Measurements from ENCODE around the gene KIF5C.
A peak's percentile ranks its signal among the peaks of the same experiment; 100 is the strongest.
"Not testable (repeated sequence)": the region's sequence is repeated elsewhere in the genome, so short reads cannot be mapped to it uniquely, and the experiment has no call there.

KIF5C gene

DNA sequence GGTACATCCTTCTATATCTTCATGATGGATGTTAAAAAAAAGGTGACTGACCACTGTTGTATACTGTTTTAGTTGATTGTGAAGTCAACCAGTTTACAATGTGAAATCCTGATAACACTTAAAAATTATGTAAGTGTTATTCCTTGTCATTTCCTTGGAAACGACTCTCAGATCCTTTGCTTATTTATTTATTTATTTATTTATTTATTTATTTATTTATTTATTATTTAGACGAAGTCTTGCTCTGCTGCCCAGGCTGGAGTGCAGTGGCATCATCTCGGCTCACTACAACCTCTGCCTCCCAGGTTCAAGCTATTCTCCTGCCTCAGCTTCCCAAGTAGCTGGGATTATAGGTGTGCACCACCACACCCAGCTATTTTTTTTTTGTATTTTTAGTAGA is 105.5 kb downstream of the KIF5C start:
- TF ChIP-seq ZNF266 (tag by site-specific recombination; IDR thresholded peaks at IDR 0.05; ENCODE audit: low read depth) (0 out of 2 replicates have a peak, but pooled peaks have one; percentile 24), ZNF654 (tag by site-specific recombination; IDR thresholded peaks at IDR 0.05; ENCODE audit: low read depth) (peak; percentile 25; the same call in 1 of the 2 replicates), ZBTB8A (tag by site-specific recombination; IDR thresholded peaks at IDR 0.05) (peak; percentile 52; the same call in 1 of the 2 replicates), ZXDB (tag by site-specific recombination; IDR thresholded peaks at IDR 0.05) (peak; percentile 33; the same call in 1 of the 2 replicates), ZNF510 (tag by site-specific recombination; IDR thresholded peaks at IDR 0.05; ENCODE audit: insufficient replicate concordance) (peak; percentile 55), ZNF433 (tag by site-specific recombination; IDR thresholded peaks at IDR 0.05; ENCODE audit: low read depth) (peak; percentile 56; the same call in 1 of the 2 replicates), ZNF202 (tag by site-specific recombination; IDR thresholded peaks at IDR 0.05; ENCODE audit: borderline replicate concordance) (peak; percentile 73; the same call in 1 of the 2 replicates), ZNF555 (tag by site-specific recombination; conservative IDR thresholded peaks at IDR 0.05) (peak; percentile 70), ZNF623 (tag by site-specific recombination; IDR thresholded peaks at IDR 0.05) (peak; percentile 52), ZNF140 (tag by site-specific recombination; IDR thresholded peaks at IDR 0.05) (peak; percentile 59; the same call in 1 of the 2 replicates), ZNF394 (tag by site-specific recombination; IDR thresholded peaks at IDR 0.05; ENCODE audit: borderline replicate concordance) (peak; percentile 78; the same call in 1 of the 2 replicates), ZNF560 (tag by site-specific recombination; IDR thresholded peaks at IDR 0.05; ENCODE audit: borderline replicate concordance) (peak; percentile 75; the same call in 1 of the 2 replicates), ZNF341 (tag by site-specific recombination; IDR thresholded peaks at IDR 0.05; ENCODE audit: low read depth) (0 out of 2 replicates have a peak, but pooled peaks have one; percentile 14), ZNF426 (tag by site-specific recombination; IDR thresholded peaks at IDR 0.05) (peak; percentile 76), ZNF19 (tag by site-specific recombination; IDR thresholded peaks at IDR 0.05; ENCODE audit: low read depth) (0 out of 2 replicates have a peak, but pooled peaks have one; percentile 16)
- TF ChIP-seq, protein P1, sequence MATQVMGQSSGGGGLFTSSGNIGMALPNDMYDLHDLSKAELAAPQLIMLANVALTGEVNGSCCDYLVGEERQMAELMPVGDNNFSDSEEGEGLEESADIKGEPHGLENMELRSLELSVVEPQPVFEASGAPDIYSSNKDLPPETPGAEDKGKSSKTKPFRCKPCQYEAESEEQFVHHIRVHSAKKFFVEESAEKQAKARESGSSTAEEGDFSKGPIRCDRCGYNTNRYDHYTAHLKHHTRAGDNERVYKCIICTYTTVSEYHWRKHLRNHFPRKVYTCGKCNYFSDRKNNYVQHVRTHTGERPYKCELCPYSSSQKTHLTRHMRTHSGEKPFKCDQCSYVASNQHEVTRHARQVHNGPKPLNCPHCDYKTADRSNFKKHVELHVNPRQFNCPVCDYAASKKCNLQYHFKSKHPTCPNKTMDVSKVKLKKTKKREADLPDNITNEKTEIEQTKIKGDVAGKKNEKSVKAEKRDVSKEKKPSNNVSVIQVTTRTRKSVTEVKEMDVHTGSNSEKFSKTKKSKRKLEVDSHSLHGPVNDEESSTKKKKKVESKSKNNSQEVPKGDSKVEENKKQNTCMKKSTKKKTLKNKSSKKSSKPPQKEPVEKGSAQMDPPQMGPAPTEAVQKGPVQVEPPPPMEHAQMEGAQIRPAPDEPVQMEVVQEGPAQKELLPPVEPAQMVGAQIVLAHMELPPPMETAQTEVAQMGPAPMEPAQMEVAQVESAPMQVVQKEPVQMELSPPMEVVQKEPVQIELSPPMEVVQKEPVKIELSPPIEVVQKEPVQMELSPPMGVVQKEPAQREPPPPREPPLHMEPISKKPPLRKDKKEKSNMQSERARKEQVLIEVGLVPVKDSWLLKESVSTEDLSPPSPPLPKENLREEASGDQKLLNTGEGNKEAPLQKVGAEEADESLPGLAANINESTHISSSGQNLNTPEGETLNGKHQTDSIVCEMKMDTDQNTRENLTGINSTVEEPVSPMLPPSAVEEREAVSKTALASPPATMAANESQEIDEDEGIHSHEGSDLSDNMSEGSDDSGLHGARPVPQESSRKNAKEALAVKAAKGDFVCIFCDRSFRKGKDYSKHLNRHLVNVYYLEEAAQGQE (tag by site-specific recombination; IDR thresholded peaks at IDR 0.05) = peak; percentile 52; the same call in 1 of the 2 replicates
- TF ChIP-seq, protein P2, sequence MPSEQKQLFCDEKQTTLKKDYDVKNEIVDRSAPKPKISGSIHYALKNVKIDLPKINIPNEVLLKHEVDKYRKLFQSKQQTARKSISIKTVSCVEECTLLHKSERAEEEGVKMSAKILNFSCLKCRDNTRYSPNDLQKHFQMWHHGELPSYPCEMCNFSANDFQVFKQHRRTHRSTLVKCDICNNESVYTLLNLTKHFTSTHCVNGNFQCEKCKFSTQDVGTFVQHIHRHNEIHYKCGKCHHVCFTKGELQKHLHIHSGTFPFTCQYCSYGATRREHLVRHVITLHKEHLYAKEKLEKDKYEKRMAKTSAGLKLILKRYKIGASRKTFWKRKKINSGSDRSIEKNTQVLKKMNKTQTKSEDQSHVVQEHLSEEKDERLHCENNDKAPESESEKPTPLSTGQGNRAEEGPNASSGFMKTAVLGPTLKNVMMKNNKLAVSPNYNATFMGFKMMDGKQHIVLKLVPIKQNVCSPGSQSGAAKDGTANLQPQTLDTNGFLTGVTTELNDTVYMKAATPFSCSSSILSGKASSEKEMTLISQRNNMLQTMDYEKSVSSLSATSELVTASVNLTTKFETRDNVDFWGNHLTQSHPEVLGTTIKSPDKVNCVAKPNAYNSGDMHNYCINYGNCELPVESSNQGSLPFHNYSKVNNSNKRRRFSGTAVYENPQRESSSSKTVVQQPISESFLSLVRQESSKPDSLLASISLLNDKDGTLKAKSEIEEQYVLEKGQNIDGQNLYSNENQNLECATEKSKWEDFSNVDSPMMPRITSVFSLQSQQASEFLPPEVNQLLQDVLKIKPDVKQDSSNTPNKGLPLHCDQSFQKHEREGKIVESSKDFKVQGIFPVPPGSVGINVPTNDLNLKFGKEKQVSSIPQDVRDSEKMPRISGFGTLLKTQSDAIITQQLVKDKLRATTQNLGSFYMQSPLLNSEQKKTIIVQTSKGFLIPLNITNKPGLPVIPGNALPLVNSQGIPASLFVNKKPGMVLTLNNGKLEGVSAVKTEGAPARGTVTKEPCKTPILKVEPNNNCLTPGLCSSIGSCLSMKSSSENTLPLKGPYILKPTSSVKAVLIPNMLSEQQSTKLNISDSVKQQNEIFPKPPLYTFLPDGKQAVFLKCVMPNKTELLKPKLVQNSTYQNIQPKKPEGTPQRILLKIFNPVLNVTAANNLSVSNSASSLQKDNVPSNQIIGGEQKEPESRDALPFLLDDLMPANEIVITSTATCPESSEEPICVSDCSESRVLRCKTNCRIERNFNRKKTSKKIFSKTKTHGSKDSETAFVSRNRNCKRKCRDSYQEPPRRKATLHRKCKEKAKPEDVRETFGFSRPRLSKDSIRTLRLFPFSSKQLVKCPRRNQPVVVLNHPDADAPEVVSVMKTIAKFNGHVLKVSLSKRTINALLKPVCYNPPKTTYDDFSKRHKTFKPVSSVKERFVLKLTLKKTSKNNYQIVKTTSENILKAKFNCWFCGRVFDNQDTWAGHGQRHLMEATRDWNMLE (tag by site-specific recombination; conservative IDR thresholded peaks at IDR 0.05; ENCODE audit: low read depth) = peak; percentile 79
- TF ChIP-seq, protein P3, sequence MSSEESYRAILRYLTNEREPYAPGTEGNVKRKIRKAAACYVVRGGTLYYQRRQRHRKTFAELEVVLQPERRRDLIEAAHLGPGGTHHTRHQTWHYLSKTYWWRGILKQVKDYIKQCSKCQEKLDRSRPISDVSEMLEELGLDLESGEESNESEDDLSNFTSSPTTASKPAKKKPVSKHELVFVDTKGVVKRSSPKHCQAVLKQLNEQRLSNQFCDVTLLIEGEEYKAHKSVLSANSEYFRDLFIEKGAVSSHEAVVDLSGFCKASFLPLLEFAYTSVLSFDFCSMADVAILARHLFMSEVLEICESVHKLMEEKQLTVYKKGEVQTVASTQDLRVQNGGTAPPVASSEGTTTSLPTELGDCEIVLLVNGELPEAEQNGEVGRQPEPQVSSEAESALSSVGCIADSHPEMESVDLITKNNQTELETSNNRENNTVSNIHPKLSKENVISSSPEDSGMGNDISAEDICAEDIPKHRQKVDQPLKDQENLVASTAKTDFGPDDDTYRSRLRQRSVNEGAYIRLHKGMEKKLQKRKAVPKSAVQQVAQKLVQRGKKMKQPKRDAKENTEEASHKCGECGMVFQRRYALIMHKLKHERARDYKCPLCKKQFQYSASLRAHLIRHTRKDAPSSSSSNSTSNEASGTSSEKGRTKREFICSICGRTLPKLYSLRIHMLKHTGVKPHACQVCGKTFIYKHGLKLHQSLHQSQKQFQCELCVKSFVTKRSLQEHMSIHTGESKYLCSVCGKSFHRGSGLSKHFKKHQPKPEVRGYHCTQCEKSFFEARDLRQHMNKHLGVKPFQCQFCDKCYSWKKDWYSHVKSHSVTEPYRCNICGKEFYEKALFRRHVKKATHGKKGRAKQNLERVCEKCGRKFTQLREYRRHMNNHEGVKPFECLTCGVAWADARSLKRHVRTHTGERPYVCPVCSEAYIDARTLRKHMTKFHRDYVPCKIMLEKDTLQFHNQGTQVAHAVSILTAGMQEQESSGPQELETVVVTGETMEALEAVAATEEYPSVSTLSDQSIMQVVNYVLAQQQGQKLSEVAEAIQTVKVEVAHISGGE (tag by site-specific recombination; conservative IDR thresholded peaks at IDR 0.05; ENCODE audit: low read depth) = peak; percentile 70
- H3K4me3 ChIP-seq (ENCODE audit: low read depth, low read length); H3K4me1 ChIP-seq (ENCODE audit: control insufficient read depth, insufficient read depth, low read length); H3K9me3 ChIP-seq (ENCODE audit: control insufficient read depth, insufficient read depth, low read depth, low read length); POLR2A ChIA-PET; H3K27ac ChIP-seq (ENCODE audit: extremely low read depth, low read depth, low read length): not testable (repeated sequence)
- peaks cover 3 to 71% of the 10 kb centered on the region in 2 experiments for H3K36me3 ChIP-seq (ENCODE audit: control insufficient read depth in 2 of 2, insufficient read depth in 1 of 2, low read length in 2 of 2)
- CTCF ChIA-PET = interaction anchor here (0.6 to 1.6 kb wide), 2 partner anchors 10 to 90 kb away, joined by 3 to 6 read pairs; no protein-coding TSS in a partner anchor
